H9 (cell line): ENCODE results near the gene RNF224. TPM values are rescaled to one million over a fixed set of nuclear protein-coding genes. Genes with fewer than 3 reads are reported as not detected.

Source experiments
- DNase-seq: peaks from one replicate; pipeline ENCODE4 v3.0.0-alpha.2; 2017
- H2AFZ ChIP-seq: one replicate; pipeline ENCODE4 v1.6.1; 2013; ENCODE audit warnings: mild to moderate bottlenecking, low read length, control low read depth, moderate library complexity
- H2AK5ac ChIP-seq: 2 replicates; pipeline ENCODE4 v1.6.1; 2013; ENCODE audit warnings: low read length, control low read depth, mixed read lengths; ENCODE audit not compliant: insufficient read length
- H2BK120ac ChIP-seq: one replicate; pipeline ENCODE4 v1.6.1; 2013; ENCODE audit warnings: low read depth, mild to moderate bottlenecking, low read length, control low read depth, inconsistent platforms; ENCODE audit not compliant: poor library complexity, severe bottlenecking
- H2BK12ac ChIP-seq: 2 replicates; pipeline ENCODE4 v1.6.1; 2013; ENCODE audit warnings: low read length, control low read depth, mixed read lengths, low read depth; ENCODE audit not compliant: insufficient read length
- H2BK15ac ChIP-seq: 2 replicates; pipeline ENCODE4 v1.6.1; 2013; ENCODE audit warnings: low read depth, low read length, control low read depth
- H2BK20ac ChIP-seq: one replicate; pipeline ENCODE4 v1.6.1; 2013; ENCODE audit warnings: low read depth, mild to moderate bottlenecking, low read length, control low read depth, inconsistent platforms; ENCODE audit not compliant: poor library complexity, severe bottlenecking
- H2BK5ac ChIP-seq: 2 replicates; pipeline ENCODE4 v1.6.1; 2013; ENCODE audit warnings: low read length, control low read depth, mixed read lengths; ENCODE audit not compliant: insufficient read length
- H3K14ac ChIP-seq: 2 replicates; pipeline ENCODE4 v1.6.1; 2013; ENCODE audit warnings: low read length, control low read depth; ENCODE audit not compliant: insufficient read depth
- H3K18ac ChIP-seq: 2 replicates; pipeline ENCODE4 v1.6.1; 2013; ENCODE audit warnings: low read depth, mild to moderate bottlenecking, mixed read lengths, low read length, control low read depth; ENCODE audit not compliant: insufficient read length
- H3K23ac ChIP-seq: 2 replicates; pipeline ENCODE4 v1.6.1; 2013; ENCODE audit warnings: low read length, control low read depth, mixed read lengths, low read depth; ENCODE audit not compliant: insufficient read length
- H3K23me2 ChIP-seq: 2 replicates; pipeline ENCODE4 v1.6.1; 2013; ENCODE audit warnings: low read depth, mild to moderate bottlenecking, mixed read lengths, low read length, control low read depth; ENCODE audit not compliant: insufficient read length, poor library complexity, severe bottlenecking
- H3K27ac ChIP-seq: 2 replicates; pipeline ENCODE4 v1.5.1; 2013; ENCODE audit warnings: low read length, control low read depth, mixed read lengths, low read depth; ENCODE audit not compliant: insufficient read length
- H3K27me3 ChIP-seq: 2 replicates; pipeline ENCODE4 v1.6.1; 2013; ENCODE audit warnings: low read length, control low read depth, inconsistent platforms; ENCODE audit not compliant: insufficient read depth
- H3K4ac ChIP-seq: 2 replicates; pipeline ENCODE4 v1.6.1; 2013; ENCODE audit warnings: low read depth, mild to moderate bottlenecking, control low read depth, inconsistent platforms, low read length, moderate library complexity
- H3K4me1 ChIP-seq: 2 replicates; pipeline ENCODE4 v1.6.1; 2013; ENCODE audit warnings: low read length, control low read depth, inconsistent platforms; ENCODE audit not compliant: insufficient read depth
- H3K4me2 ChIP-seq: 2 replicates; pipeline ENCODE4 v1.6.1; 2013; ENCODE audit warnings: low read length, control low read depth, mixed read lengths; ENCODE audit not compliant: insufficient read length, insufficient read depth
- H3K56ac ChIP-seq: 2 replicates; pipeline ENCODE4 v1.6.1; 2013; ENCODE audit warnings: low read depth, mild to moderate bottlenecking, mixed read lengths, low read length, control low read depth; ENCODE audit not compliant: insufficient read length
- H3K79me1 ChIP-seq: 2 replicates; pipeline ENCODE4 v1.6.1; 2013; ENCODE audit warnings: low read depth, mild to moderate bottlenecking, moderate library complexity, low read length, control low read depth, inconsistent platforms; ENCODE audit not compliant: insufficient read depth, poor library complexity, severe bottlenecking
- H3K79me2 ChIP-seq: 2 replicates; pipeline ENCODE4 v1.6.1; 2013; ENCODE audit warnings: low read length, control low read depth, inconsistent platforms; ENCODE audit not compliant: insufficient read depth
- H3K9ac ChIP-seq: 2 replicates; pipeline ENCODE4 v1.6.1; 2013; ENCODE audit warnings: low read length, control low read depth, mixed read lengths; ENCODE audit not compliant: insufficient read length; ENCODE audit errors: extremely low read depth
- H3K9me3 ChIP-seq: one replicate; pipeline ENCODE4 v1.6.1; 2013; ENCODE audit warnings: low read depth, low read length, inconsistent platforms; ENCODE audit not compliant: control insufficient read depth
- H3T11ph ChIP-seq: one replicate; pipeline ENCODE4 v1.6.1; 2013; ENCODE audit warnings: mild to moderate bottlenecking, low read length, control low read depth, inconsistent platforms
- H4K20me1 ChIP-seq: one replicate; pipeline ENCODE4 v1.6.1; 2013; ENCODE audit not compliant: control insufficient read depth, insufficient read length, insufficient read depth
- H4K5ac ChIP-seq: 2 replicates; pipeline ENCODE4 v1.6.1; 2013; ENCODE audit warnings: low read depth, mild to moderate bottlenecking, mixed read lengths, low read length, control low read depth; ENCODE audit not compliant: insufficient read length
- H4K8ac ChIP-seq: replicated peaks from 2 replicates; pipeline ENCODE4 v1.6.1; 2013; ENCODE audit warnings: low read length, control low read depth, mixed read lengths, low read depth; ENCODE audit not compliant: insufficient read length
- H4K91ac ChIP-seq: 2 replicates; pipeline ENCODE4 v1.6.1; 2013; ENCODE audit warnings: low read depth, mild to moderate bottlenecking, moderate library complexity, mixed read lengths, low read length, control low read depth; ENCODE audit not compliant: insufficient read length
- H3K27ac Mint-ChIP-seq, 3 experiments: 2 replicates in 2 of 3; 3 replicates in 1 of 3; pipeline ENCODE4 v1.8.0; 2020 to 2021; ENCODE audit warnings: mixed read lengths in 3 of 3, mild to moderate bottlenecking in 1 of 3, moderate library complexity in 1 of 3
- H3K27me3 Mint-ChIP-seq: 2 replicates; pipeline ENCODE4 v1.8.0; 2021; ENCODE audit warnings: low read depth, mild to moderate bottlenecking, moderate library complexity, mixed read lengths
- H3K36me3 Mint-ChIP-seq, 3 experiments: 2 replicates in 2 of 3; 3 replicates in 1 of 3; pipeline ENCODE4 v1.8.0; 2020 to 2021; ENCODE audit warnings: low read depth in 3 of 3, mixed read lengths in 3 of 3; ENCODE audit not compliant: insufficient read depth in 1 of 3
- H3K4me1 Mint-ChIP-seq, 2 experiments: 2 replicates each; pipeline ENCODE4 v1.8.0; 2020; ENCODE audit warnings: mixed read lengths in 2 of 2
- H3K4me3 Mint-ChIP-seq, 2 experiments: 2 replicates in 1 of 2; 3 replicates in 1 of 2; pipeline ENCODE4 v1.8.0; 2020 to 2021; ENCODE audit warnings: mild to moderate bottlenecking in 2 of 2, mixed read lengths in 2 of 2, moderate library complexity in 1 of 2
- H3K9me3 Mint-ChIP-seq, 2 experiments: 2 replicates in 1 of 2; 3 replicates in 1 of 2; pipeline ENCODE4 v1.8.0; 2020; ENCODE audit warnings: mild to moderate bottlenecking in 2 of 2, mixed read lengths in 2 of 2, moderate library complexity in 1 of 2
- WGBS: extraction: QIAGEN DNeasy Blood & Tissue Kit; methylation state at CpG from one replicate; pipeline ENCODE4 v1.1.7; 2013; ENCODE audit warnings: missing lambda C conversion rate, low lambda C conversion rate, mixed read lengths; ENCODE audit not compliant: insufficient read length; ENCODE audit errors: extremely low coverage; 5-methylcytosine and 5-hydroxymethylcytosine counted together
- total RNA-seq: library from RNA; stranded (reverse); gene quantifications from 2 replicates; pipeline ENCODE4 v1.2.1, GENCODE V29; 2021
- TF ChIP-seq, protein P1 (sequence below): fragments of 200-600 bp; sonication (generic); conservative IDR thresholded peaks from 3 replicates; pipeline ENCODE4 v1.8.0; 2021; ENCODE audit warnings: antibody characterized with exemption, mild to moderate bottlenecking

The RNF224 gene
- total RNA-seq, 1 experiment from 2014 or later = 0.15 TPM

GRCh38 chr9:137198051-137198901 lies 29.0 kb upstream of the RNF224 start:
- H3T11ph ChIP-seq = no peak overlapping the region
- no peak overlapping the region for H3K4me2 ChIP-seq
- DNase-seq = no peak
- H3K18ac ChIP-seq = no peak overlapping the region
- no peak overlapping the region for H2BK15ac ChIP-seq
- no peak overlapping the region for H3K23ac ChIP-seq
- H2BK20ac ChIP-seq = no peak overlapping the region
- H4K8ac ChIP-seq = no peak overlapping the region
- H3K9ac ChIP-seq = peak overlapping the region; percentile 5
- peak overlapping the region; percentile 41 to 65; a peak in 4 of 5 replicates for H3K4me3 Mint-ChIP-seq
- no peak overlapping the region for H2AK5ac ChIP-seq
- H3K79me1 ChIP-seq = peaks cover 3% of the 10 kb centered on the region
- H3K56ac ChIP-seq = no peak overlapping the region
- no peaks in the 10 kb centered on the region; a peak in 1 of 7 replicates for H3K36me3 Mint-ChIP-seq
- H3K14ac ChIP-seq = no peak overlapping the region
- no peaks in the 10 kb centered on the region for H3K9me3 Mint-ChIP-seq
- no peaks in the 10 kb centered on the region for H3K27me3 ChIP-seq
- H2BK120ac ChIP-seq = no peak overlapping the region
- no peak overlapping the region for H3K27ac ChIP-seq
- no peak overlapping the region for H3K4ac ChIP-seq
- H3K4me1 ChIP-seq = no peaks in the 10 kb centered on the region
- no peaks in the 10 kb centered on the region for H3K79me2 ChIP-seq
- H3K27me3 Mint-ChIP-seq = peaks cover 2% of the 10 kb centered on the region; the same call in 1 of the 2 replicates
- H4K5ac ChIP-seq = no peak overlapping the region
- H3K9me3 ChIP-seq = no peaks in the 10 kb centered on the region
- H4K91ac ChIP-seq = no peak overlapping the region
- TF ChIP-seq, protein P1, sequence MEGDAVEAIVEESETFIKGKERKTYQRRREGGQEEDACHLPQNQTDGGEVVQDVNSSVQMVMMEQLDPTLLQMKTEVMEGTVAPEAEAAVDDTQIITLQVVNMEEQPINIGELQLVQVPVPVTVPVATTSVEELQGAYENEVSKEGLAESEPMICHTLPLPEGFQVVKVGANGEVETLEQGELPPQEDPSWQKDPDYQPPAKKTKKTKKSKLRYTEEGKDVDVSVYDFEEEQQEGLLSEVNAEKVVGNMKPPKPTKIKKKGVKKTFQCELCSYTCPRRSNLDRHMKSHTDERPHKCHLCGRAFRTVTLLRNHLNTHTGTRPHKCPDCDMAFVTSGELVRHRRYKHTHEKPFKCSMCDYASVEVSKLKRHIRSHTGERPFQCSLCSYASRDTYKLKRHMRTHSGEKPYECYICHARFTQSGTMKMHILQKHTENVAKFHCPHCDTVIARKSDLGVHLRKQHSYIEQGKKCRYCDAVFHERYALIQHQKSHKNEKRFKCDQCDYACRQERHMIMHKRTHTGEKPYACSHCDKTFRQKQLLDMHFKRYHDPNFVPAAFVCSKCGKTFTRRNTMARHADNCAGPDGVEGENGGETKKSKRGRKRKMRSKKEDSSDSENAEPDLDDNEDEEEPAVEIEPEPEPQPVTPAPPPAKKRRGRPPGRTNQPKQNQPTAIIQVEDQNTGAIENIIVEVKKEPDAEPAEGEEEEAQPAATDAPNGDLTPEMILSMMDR = no peak
- no peak overlapping the region for H2AFZ ChIP-seq
- H3K23me2 ChIP-seq = peaks cover 2% of the 10 kb centered on the region
- no peak overlapping the region for H2BK12ac ChIP-seq
- H4K20me1 ChIP-seq = no peaks in the 10 kb centered on the region
- H3K27ac Mint-ChIP-seq = no peak overlapping the region
- H3K4me1 Mint-ChIP-seq = peaks cover 12 to 28% of the 10 kb centered on the region in 2 experiments
- no peak overlapping the region for H2BK5ac ChIP-seq
- WGBS = no CpG with 5 or more reads among the region's 19 CpGs
